Mesenchymal stem cell (in vitro differentiated cells and primary cell): Measurements from ENCODE around the gene TEKT5.

Source experiments
- DNase-seq: peaks from one replicate; pipeline ENCODE4 v3.0.0-alpha.2; 2013
- H2AFZ ChIP-seq: one replicate; pipeline ENCODE4 v1.6.1; 2013; ENCODE audit warnings: low read depth, mild to moderate bottlenecking, control low read depth, inconsistent platforms, low read length, moderate library complexity
- H2AK5ac ChIP-seq: 2 replicates; pipeline ENCODE4 v1.6.1; 2013; ENCODE audit warnings: low read length, moderate library complexity, mild to moderate bottlenecking, inconsistent platforms; ENCODE audit not compliant: severe bottlenecking
- H2BK120ac ChIP-seq: one replicate; pipeline ENCODE4 v1.6.1; 2013; ENCODE audit warnings: low read depth, mild to moderate bottlenecking, inconsistent platforms, low read length, moderate library complexity
- H2BK12ac ChIP-seq, 2 experiments: one replicate each; pipeline ENCODE4 v1.6.1; 2013; ENCODE audit warnings: inconsistent platforms in 2 of 2, low read length in 2 of 2, mild to moderate bottlenecking in 2 of 2, moderate library complexity in 2 of 2, control low read depth in 1 of 2
- H2BK15ac ChIP-seq: one replicate; pipeline ENCODE4 v1.6.1; 2013; ENCODE audit warnings: mild to moderate bottlenecking, low read depth, inconsistent platforms; ENCODE audit not compliant: poor library complexity, severe bottlenecking
- H2BK5ac ChIP-seq: 2 replicates; pipeline ENCODE4 v1.6.1; 2013; ENCODE audit warnings: low read depth, mild to moderate bottlenecking, low read length, control low read depth, inconsistent platforms; ENCODE audit not compliant: poor library complexity, severe bottlenecking
- H3K14ac ChIP-seq, 2 experiments: one replicate each; pipeline ENCODE4 v1.6.1; 2013; ENCODE audit warnings: inconsistent platforms in 2 of 2, low read length in 2 of 2, control low read depth in 1 of 2, mild to moderate bottlenecking in 1 of 2, moderate library complexity in 1 of 2
- H3K18ac ChIP-seq, 2 experiments: one replicate each; pipeline ENCODE4 v1.6.1; 2013; ENCODE audit warnings: inconsistent platforms in 2 of 2, low read length in 2 of 2, control low read depth in 1 of 2, low read depth in 1 of 2, mild to moderate bottlenecking in 1 of 2
- H3K23ac ChIP-seq, 2 experiments: one replicate each; pipeline ENCODE4 v1.6.1; 2013; ENCODE audit warnings: inconsistent platforms in 2 of 2, low read length in 2 of 2, mild to moderate bottlenecking in 2 of 2, moderate library complexity in 2 of 2, control low read depth in 1 of 2
- H3K27ac ChIP-seq: 2 replicates; pipeline ENCODE4 v1.5.1; 2013; ENCODE audit warnings: mild to moderate bottlenecking, moderate library complexity, low read length, control low read depth, inconsistent platforms; ENCODE audit not compliant: poor library complexity, severe bottlenecking
- H3K27me3 ChIP-seq, 2 experiments: 2 replicates each; pipeline versions ENCODE4 v1.6.1 to v1.7.0; 2013; ENCODE audit warnings: low read length in 2 of 2, mild to moderate bottlenecking in 2 of 2, moderate library complexity in 2 of 2, control low read depth in 1 of 2, inconsistent platforms in 1 of 2; ENCODE audit not compliant: control insufficient read depth in 1 of 2, insufficient read depth in 1 of 2
- H3K36me3 ChIP-seq, 2 experiments: 2 replicates each; pipeline versions ENCODE4 v1.6.1 to v1.7.0; 2013; ENCODE audit warnings: low read length in 2 of 2, control low read depth in 1 of 2, inconsistent platforms in 1 of 2, low read depth in 1 of 2, mild to moderate bottlenecking in 1 of 2; ENCODE audit not compliant: insufficient read depth in 2 of 2, control insufficient read depth in 1 of 2
- H3K4ac ChIP-seq, 2 experiments: one replicate each; pipeline ENCODE4 v1.6.1; 2013; ENCODE audit warnings: inconsistent platforms in 2 of 2, low read length in 2 of 2, mild to moderate bottlenecking in 2 of 2, moderate library complexity in 2 of 2, control low read depth in 1 of 2, low read depth in 1 of 2
- H3K4me1 ChIP-seq: 2 replicates; pipeline ENCODE4 v1.6.1; 2013; ENCODE audit warnings: low read depth, low read length, control low read depth; ENCODE audit not compliant: control insufficient read depth, insufficient read depth
- H3K4me2 ChIP-seq: 2 replicates; pipeline ENCODE4 v1.6.1; 2013; ENCODE audit warnings: low read length, mild to moderate bottlenecking, inconsistent platforms; ENCODE audit not compliant: poor library complexity, severe bottlenecking
- H3K4me3 ChIP-seq, 2 experiments: 2 replicates each; pipeline versions ENCODE4 v1.5.1 to v1.7.0; 2013; ENCODE audit warnings: low read length in 2 of 2, mild to moderate bottlenecking in 2 of 2, control low read depth in 1 of 2, low read depth in 1 of 2; ENCODE audit not compliant: insufficient read depth in 1 of 2
- H3K79me1 ChIP-seq: replicated peaks from 2 replicates; pipeline ENCODE4 v1.6.1; 2013; ENCODE audit warnings: mild to moderate bottlenecking, control low read depth, low read length, inconsistent platforms; ENCODE audit not compliant: poor library complexity, severe bottlenecking
- H3K9ac ChIP-seq: 2 replicates; pipeline ENCODE4 v1.7.0; 2013; ENCODE audit warnings: mild to moderate bottlenecking, low read length, moderate library complexity
- H3K9me3 ChIP-seq: 2 replicates; pipeline ENCODE4 v1.7.0; 2013; ENCODE audit warnings: mild to moderate bottlenecking, low read length; ENCODE audit not compliant: control insufficient read depth
- H4K8ac ChIP-seq: one replicate; pipeline ENCODE4 v1.6.1; 2013; ENCODE audit warnings: inconsistent platforms, mild to moderate bottlenecking, low read length, moderate library complexity
- H4K91ac ChIP-seq: one replicate; pipeline ENCODE4 v1.6.1; 2013; ENCODE audit warnings: mild to moderate bottlenecking, low read length, inconsistent platforms
- WGBS: methylation state at CpG from one replicate; pipeline ENCODE4 v1.1.7; 2013; ENCODE audit warnings: mixed read lengths; 5-methylcytosine and 5-hydroxymethylcytosine counted together

Gene TEKT5

GRCh38 chr16:10618710-10619209 lies 76.0 kb downstream of the TEKT5 start:
- H2BK120ac ChIP-seq = no peak overlapping the region
- no peak overlapping the region for H2BK15ac ChIP-seq
- H3K9ac ChIP-seq = no peak overlapping the region
- H3K4me1 ChIP-seq = no peaks in the 10 kb centered on the region
- H2BK12ac ChIP-seq = no peak overlapping the region
- no peak overlapping the region for H3K4me2 ChIP-seq
- no peak overlapping the region for H2AK5ac ChIP-seq
- 56% methylated on average over 13 of the region's 13 CpGs for WGBS
- no peak overlapping the region for H3K27ac ChIP-seq
- H4K91ac ChIP-seq = no peak overlapping the region
- no peak for DNase-seq
- peak overlapping the region in 1 of 2 experiments; percentile 32 for H3K4me3 ChIP-seq
- no peak overlapping the region for H3K23ac ChIP-seq
- H2BK5ac ChIP-seq = no peak overlapping the region
- H2AFZ ChIP-seq = no peak overlapping the region
- no peak overlapping the region for H3K4ac ChIP-seq
- H3K27me3 ChIP-seq = peaks cover 14 to 35% of the 10 kb centered on the region in 2 experiments
- H4K8ac ChIP-seq = no peak overlapping the region
- H3K79me1 ChIP-seq = no peaks in the 10 kb centered on the region
- H3K14ac ChIP-seq = no peak overlapping the region
- H3K36me3 ChIP-seq = no peaks in the 10 kb centered on the region
- no peaks in the 10 kb centered on the region for H3K9me3 ChIP-seq
- no peak overlapping the region for H3K18ac ChIP-seq

- peaks cover 14 to 35% of the 10 kb centered on the region in 2 experiments for H3K27me3 ChIP-seq
- no peak overlapping the region for H3K18ac ChIP-seq
- H3K79me1 ChIP-seq = no peaks in the 10 kb centered on the region
- DNase-seq = no peak
- no peaks in the 10 kb centered on the region for H3K36me3 ChIP-seq
- no peak overlapping the region for H3K4ac ChIP-seq
- H4K8ac ChIP-seq = no peak overlapping the region
- H3K9ac ChIP-seq = no peak overlapping the region
- no peak overlapping the region for H2BK120ac ChIP-seq
- no peak overlapping the region for H4K91ac ChIP-seq
- no peak overlapping the region for H2AK5ac ChIP-seq
- WGBS = 75% methylated on average over 9 of the region's 12 CpGs
- no peak overlapping the region for H2BK12ac ChIP-seq
- no peak overlapping the region for H3K4me3 ChIP-seq
- H3K23ac ChIP-seq = no peak overlapping the region
- no peak overlapping the region for H2BK15ac ChIP-seq
- H2AFZ ChIP-seq = no peak overlapping the region
- no peak overlapping the region for H2BK5ac ChIP-seq
- H3K9me3 ChIP-seq = no peaks in the 10 kb centered on the region
- H3K4me2 ChIP-seq = no peak overlapping the region
- H3K4me1 ChIP-seq = no peaks in the 10 kb centered on the region
- no peak overlapping the region for H3K14ac ChIP-seq
- no peak overlapping the region for H3K27ac ChIP-seq
Observed at GRCh38 chr16:10617662-10618420, 76.9 kb downstream of the TEKT5 start.

- H3K79me1 ChIP-seq = no peaks in the 10 kb centered on the region
- no peak overlapping the region for H3K14ac ChIP-seq
- no peak overlapping the region for H2AFZ ChIP-seq
- H3K27ac ChIP-seq = no peak overlapping the region
- no peak overlapping the region for H3K9ac ChIP-seq
- H3K4me3 ChIP-seq = no peak overlapping the region
- 37% methylated on average over 10 of the region's 14 CpGs for WGBS
- no peak for DNase-seq
- H3K9me3 ChIP-seq = no peaks in the 10 kb centered on the region
- H2BK15ac ChIP-seq = no peak overlapping the region
- no peak overlapping the region for H3K4me2 ChIP-seq
- H3K4me1 ChIP-seq = no peaks in the 10 kb centered on the region
- H3K36me3 ChIP-seq = no peaks in the 10 kb centered on the region
- peaks cover 14 to 35% of the 10 kb centered on the region in 2 experiments for H3K27me3 ChIP-seq
- H3K23ac ChIP-seq = no peak overlapping the region
- H2BK5ac ChIP-seq = no peak overlapping the region
- H2BK12ac ChIP-seq = no peak overlapping the region
- H4K8ac ChIP-seq = no peak overlapping the region
- H2AK5ac ChIP-seq = no peak overlapping the region
- H3K18ac ChIP-seq = no peak overlapping the region
- H2BK120ac ChIP-seq = no peak overlapping the region
- H4K91ac ChIP-seq = no peak overlapping the region
- no peak overlapping the region for H3K4ac ChIP-seq
Observed at GRCh38 chr16:10616756-10617640, 77.7 kb downstream of the TEKT5 start.

- no peak overlapping the region for H3K9ac ChIP-seq
- no peak overlapping the region for H3K23ac ChIP-seq
- no peak overlapping the region for H3K4me2 ChIP-seq
- no peaks in the 10 kb centered on the region for H3K9me3 ChIP-seq
- no peak overlapping the region for H2BK15ac ChIP-seq
- no peak overlapping the region for H4K91ac ChIP-seq
- no peak overlapping the region for H2AFZ ChIP-seq
- H3K14ac ChIP-seq = no peak overlapping the region
- H3K18ac ChIP-seq = no peak overlapping the region
- H2BK120ac ChIP-seq = no peak overlapping the region
- H3K36me3 ChIP-seq = no peaks in the 10 kb centered on the region
- no peak overlapping the region for H3K27ac ChIP-seq
- peaks cover 14 to 35% of the 10 kb centered on the region in 2 experiments for H3K27me3 ChIP-seq
- WGBS = 66% methylated on average over 5 of the region's 6 CpGs
- H2AK5ac ChIP-seq = no peak overlapping the region
- DNase-seq = no peak
- no peaks in the 10 kb centered on the region for H3K79me1 ChIP-seq
- no peaks in the 10 kb centered on the region for H3K4me1 ChIP-seq
- no peak overlapping the region for H4K8ac ChIP-seq
- H2BK5ac ChIP-seq = no peak overlapping the region
- H3K4ac ChIP-seq = no peak overlapping the region
- H3K4me3 ChIP-seq = no peak overlapping the region
- H2BK12ac ChIP-seq = no peak overlapping the region
Observed at GRCh38 chr16:10616419-10616755, 78.3 kb downstream of the TEKT5 start.
